ENCODE data around the gene MGMT.

DNA sequence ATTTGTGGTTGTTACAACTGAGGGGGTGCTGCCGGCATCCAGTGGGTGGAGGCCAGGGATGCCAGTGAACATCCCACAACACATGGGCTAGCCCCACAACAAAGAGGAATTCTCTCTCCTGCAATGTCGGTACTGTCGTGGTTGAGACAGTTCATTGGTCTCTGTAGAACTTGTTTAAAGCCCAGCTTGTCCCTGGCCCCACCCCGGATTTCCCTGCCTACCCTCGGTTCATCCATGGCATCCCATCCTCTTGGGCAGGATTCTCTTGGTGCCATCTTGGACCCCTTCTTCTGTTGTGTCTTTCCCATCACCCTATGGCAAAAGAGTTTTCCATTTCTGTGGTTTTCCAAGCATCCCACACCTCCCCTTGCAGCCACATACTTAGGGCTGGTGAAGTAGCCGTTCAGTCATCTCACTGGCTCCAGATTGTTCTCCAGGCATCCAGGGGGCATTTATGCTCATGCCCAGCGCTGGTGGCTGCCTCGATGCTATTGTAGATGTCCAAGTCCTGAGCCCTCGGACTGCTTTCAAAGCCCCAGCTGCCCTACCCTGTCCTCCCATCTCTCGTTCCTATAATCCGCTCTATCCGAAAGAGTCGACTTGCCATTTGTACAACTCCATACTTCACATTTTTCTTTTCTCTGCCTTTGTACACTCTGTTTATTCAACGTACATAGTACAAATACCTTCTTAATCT, 39.2 kb downstream of the MGMT start:
- TF ChIP-seq, protein P1, sequence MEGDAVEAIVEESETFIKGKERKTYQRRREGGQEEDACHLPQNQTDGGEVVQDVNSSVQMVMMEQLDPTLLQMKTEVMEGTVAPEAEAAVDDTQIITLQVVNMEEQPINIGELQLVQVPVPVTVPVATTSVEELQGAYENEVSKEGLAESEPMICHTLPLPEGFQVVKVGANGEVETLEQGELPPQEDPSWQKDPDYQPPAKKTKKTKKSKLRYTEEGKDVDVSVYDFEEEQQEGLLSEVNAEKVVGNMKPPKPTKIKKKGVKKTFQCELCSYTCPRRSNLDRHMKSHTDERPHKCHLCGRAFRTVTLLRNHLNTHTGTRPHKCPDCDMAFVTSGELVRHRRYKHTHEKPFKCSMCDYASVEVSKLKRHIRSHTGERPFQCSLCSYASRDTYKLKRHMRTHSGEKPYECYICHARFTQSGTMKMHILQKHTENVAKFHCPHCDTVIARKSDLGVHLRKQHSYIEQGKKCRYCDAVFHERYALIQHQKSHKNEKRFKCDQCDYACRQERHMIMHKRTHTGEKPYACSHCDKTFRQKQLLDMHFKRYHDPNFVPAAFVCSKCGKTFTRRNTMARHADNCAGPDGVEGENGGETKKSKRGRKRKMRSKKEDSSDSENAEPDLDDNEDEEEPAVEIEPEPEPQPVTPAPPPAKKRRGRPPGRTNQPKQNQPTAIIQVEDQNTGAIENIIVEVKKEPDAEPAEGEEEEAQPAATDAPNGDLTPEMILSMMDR (conservative IDR thresholded peaks at IDR 0.05 in 1 of 2, IDR thresholded peaks at IDR 0.05 in 1 of 2; ENCODE audit: extremely low read depth in 1 of 2, insufficient read depth in 1 of 2, low read depth in 1 of 2, low read length in 2 of 2), result no peak
- no peak for TF ChIP-seq EZH2 (IDR thresholded peaks at IDR 0.05; ENCODE audit: borderline replicate concordance, low read length)
